ENCODE results near the gene UNCX.

The UNCX gene

DNA sequence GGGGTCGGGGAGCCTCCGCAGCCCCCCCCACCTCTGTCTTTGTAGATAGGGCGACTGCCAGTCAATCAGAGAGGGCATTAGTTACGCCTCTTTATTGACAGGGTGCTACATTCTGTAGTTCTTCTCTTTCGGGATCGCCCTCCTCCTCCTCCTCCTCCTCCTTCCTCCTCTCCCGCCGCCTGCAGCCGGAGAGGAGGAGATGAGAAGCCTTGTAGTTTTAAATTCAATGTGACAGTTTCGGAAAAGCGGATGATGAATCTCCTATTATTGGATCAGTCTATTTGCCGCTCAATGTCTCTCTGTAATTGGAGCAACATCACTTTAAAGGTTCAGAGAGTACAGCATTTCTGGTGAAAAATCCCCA is 587 bp upstream of the UNCX start:
- DNase-seq (ENCODE audit: low read depth): no peak

DNA sequence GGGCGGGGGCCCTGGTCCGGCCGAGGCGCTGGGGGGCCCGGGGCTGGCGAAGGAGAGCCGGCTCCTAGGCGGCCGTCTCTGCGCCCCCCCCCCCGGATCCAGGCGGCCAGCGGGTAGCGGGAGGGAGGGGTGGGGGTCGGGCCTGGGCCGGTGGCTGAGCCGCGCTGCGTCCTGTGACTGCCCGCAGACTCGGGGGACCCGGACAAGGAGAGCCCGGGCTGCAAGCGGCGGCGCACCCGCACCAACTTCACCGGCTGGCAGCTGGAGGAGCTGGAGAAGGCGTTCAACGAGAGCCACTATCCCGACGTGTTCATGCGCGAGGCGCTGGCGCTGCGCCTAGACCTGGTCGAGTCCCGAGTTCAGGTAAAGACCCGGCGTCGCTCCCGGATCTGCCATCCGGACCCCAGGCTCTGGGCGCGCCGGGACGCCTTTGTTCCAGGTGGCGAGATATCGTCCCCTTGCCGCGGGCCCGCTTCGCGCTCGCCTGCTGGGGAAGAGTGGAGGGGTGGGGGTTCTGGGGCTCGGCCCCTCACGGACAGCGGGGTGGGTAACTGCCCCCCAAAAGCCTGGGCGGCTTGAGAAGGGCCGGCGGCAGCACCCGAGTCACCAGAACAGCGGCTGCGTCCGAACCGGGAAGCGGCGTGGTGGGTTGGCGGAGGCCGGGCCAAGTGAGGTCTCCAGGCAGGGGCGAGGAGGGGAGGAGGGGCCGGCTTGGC is 819 bp downstream of the UNCX start:
- no peak for DNase-seq (ENCODE audit: low read depth)

DNA sequence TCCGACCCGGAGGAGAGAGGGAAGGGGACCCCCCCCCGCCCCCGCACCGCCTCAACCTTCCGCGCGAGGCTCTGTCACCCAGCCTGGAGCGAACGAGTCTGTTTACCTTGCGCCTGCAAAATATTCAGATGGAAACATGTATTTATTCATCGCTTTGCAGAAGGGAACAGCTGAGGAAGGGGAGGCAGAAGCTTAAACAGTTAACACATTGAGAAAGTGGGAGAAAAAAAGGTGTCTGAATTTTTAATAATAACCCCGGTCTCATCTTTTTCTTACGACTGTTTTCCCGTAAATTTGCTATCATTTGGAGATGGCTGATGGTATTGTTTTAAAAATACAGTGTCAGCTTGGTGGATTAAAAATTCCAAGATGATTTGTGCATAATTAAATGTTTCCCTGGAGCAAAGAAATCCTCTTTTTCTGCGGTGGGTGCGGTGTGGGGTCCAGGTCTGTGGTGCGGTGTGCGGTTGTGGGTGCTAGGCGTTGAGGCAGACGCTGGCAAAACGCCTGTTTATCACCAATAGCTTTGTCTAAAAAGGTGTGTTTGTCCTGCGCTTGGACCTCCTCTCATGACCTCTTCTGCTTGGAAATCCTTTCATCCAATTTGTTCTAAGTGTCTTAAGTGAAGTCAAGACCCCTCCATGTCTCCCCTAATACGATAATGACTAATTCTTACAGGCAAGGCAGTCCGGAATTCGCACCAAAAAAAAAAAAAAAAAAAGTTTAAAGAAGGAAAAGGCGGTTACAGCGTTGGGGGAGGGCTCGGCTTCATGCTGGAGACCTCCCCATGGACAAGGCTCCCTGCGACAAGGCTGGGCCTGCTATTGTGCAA is 1.6 kb downstream of the UNCX start:
- DNase-seq (ENCODE audit: low read depth): no peak

DNA sequence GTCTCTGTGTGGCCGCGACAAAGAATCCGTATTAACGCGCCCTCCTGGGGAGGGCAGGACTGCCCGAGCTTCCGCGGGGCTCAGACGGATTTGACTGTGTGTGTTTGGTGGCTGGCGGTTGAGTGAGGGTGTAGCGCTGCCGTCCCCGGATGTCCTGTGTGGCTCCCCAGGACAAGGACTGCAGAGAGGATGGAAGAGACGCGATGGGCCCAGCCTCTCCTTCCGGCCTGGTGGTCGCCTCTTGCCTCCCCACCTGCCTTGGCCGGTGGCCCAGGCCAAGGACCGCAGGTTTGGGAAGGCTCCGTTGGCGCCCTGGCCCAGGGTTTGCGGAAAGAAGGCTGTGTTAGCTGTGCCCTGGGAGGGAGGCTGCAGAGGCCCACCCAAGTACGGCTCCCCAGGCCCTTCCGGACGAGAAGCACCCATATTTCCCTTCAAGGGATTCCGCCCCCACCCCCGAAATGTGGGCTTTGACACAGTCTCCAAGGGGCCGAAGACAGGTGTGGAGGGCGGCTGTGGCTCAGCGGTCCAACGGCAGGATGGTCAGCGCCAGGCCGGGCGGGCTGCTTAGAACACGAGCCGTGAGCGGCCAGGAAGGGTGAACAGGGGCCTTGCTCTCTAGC is 2.3 kb downstream of the UNCX start:
- DNase-seq (ENCODE audit: low read depth): no peak

DNA sequence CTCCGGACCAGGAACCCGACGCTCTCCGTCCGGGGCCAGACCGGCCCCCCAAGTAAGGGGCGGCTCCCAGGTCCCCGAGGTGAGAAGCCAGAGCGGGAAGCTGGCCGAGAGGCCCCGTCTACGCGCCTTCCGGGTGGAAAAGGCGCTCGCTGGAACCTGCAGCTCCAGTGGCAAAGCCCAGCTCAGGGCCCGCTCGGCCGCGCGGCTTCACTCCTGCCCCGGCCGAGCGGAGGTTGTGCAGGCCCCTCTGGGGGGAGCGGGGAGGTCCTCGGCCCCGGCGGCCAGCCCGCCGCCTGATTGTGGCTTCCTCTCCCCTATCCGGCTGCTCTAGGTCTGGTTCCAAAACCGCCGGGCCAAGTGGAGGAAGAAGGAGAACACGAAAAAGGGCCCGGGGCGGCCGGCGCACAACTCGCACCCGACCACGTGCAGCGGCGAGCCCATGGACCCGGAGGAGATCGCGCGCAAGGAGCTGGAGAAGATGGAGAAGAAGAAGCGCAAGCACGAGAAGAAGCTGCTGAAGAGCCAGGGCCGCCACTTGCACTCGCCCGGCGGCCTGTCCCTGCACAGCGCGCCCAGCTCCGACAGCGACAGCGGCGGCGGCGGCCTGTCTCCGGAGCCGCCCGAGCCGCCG is 2.9 kb downstream of the UNCX start:
- DNase-seq (ENCODE audit: low read depth): no peak

DNA sequence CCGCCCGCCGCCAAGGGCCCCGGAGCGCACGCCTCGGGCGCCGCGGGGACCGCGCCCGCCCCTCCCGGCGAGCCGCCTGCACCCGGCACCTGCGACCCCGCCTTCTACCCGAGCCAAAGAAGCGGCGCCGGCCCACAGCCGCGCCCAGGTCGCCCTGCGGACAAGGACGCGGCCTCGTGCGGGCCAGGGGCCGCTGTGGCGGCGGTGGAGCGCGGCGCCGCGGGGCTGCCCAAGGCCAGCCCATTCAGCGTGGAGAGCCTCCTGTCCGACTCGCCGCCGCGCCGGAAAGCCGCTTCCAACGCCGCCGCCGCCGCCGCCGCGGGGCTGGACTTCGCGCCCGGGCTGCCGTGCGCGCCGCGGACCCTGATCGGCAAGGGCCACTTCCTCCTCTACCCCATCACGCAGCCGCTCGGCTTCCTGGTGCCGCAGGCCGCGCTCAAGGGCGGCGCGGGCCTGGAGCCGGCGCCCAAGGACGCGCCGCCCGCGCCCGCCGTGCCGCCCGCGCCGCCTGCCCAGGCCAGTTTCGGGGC is 3.5 kb downstream of the UNCX start:
- DNase-seq (ENCODE audit: low read depth): no peak

DNA sequence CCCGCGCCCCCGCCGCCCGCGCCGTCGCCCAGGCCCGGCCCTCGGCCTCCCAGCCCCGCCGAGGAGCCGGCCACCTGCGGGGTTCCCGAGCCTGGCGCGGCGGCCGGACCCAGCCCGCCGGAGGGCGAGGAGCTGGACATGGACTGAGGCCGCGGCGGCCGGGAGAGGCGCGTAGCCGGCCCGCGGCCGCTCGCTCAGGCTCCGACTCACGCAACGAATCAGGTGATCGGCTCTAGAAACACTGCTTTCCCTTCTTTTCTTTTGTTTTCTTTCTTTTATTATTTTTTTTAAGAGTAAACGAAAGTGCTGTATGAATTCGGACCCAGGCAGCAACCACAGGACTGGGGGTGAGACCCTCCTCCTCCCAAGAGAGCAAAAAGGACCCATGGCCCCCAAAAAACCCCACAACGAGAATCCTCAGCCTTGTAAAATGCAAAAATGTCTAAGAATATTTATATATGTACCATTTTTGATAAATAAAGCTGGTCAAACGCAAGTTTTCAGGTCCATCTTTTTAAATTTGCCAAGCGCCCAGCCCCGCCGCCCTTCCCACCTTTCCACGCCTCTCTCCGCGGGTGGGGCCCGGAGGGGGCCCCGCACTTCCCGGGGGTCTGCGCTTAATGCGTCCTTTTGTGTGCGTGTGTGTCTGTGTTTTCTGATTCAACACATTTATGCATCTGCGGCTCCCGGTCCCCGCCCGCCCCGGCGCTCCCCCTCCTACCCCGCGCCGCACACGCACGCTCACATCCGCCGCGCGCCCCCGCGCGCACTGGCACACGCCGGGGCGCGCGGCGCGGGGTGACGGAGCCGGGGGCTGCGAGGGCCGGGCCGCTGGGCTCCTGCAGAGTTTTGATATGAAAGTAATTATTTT is 4.4 kb downstream of the UNCX start:
- no peak for DNase-seq (ENCODE audit: low read depth)

DNA sequence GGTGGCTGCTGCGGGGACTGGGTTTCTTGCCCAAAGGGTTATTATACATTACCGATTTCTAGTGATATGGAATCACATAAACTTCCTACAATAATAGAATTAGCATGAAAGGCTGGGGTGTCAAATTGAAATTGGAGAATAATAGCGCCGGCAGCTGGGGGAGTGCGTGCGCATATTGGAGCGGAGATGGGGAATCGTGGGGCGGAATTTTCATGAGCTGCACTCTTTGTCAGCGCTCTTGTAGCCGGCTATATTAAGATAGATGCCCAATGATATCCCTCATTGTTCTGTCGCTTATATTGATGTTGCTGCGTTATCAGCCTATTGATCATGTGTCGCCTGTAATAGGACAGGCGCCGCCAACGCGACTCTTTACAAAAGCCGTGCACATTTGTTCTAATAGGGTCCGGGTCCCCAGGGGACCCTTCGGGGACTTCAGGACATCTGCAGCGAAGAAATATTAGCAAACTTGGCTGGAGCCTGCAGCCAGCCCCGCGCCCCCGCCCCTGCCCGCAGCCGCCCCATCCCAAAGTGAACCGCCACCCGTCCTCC is 5.1 kb downstream of the UNCX start:
- no peak for DNase-seq (ENCODE audit: low read depth)

DNA sequence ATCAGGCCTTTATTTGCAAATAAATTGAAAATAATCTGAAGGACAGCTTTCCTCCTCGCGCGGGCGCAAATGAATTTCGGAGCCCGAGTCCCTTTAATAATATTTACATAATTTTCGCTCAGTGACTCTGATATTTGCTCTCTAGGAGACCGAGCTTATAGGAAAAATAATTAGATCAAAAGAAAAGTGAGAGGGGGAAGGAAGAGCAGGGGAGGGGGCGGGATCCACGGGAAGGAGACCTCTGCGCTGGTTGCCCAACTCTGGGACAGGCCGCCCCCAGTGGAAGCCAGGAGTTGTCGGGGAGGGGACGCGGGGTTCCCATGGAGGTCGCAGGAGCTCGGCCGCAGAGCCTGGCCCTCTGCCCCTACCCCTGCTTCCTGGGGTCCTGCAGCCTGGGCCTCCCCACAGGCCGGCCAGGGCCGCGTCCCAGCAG is 5.8 kb downstream of the UNCX start:
- no peak for DNase-seq (ENCODE audit: low read depth)

DNA sequence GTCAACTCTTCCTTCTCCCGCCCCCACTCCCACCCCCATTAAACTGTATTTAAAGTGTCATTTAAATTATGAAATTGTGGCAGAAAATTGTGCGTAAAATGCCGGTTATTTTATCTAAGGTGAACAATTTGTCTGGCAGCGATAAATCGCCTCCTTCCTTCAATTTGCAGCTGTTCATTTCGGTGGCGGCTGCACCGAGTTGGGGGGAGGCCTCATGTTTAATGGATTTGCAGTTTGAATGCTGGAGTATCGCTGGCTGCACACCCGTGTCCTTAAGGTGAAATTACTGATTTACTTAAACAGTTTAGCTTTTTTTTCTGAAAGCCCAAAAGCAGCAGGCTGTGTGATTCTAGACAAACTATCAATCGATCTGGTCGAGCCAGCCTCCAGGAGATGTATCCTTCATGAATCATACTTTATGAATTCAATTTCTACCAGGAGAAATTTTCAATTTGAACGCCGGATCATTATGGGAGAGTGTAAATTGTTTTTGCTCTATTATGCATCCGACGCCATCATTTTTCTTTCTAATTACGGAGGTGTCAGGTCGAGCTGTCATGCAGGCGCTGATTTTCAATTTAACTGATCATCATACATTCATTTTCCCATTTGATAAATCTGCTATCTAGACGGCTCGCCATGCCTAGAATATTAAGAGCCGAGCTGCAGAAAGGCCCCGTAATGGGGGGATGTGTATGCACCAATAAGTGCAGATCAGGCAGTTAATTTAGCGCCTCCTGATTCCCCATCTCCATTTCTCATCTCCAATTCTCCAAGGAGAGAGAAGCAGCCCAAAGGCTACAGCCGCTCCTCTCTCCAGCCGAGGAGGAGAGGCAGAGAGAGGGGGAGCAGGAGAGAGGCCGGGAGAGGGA is 6.5 kb downstream of the UNCX start:
- DNase-seq (ENCODE audit: low read depth): no peak

DNA sequence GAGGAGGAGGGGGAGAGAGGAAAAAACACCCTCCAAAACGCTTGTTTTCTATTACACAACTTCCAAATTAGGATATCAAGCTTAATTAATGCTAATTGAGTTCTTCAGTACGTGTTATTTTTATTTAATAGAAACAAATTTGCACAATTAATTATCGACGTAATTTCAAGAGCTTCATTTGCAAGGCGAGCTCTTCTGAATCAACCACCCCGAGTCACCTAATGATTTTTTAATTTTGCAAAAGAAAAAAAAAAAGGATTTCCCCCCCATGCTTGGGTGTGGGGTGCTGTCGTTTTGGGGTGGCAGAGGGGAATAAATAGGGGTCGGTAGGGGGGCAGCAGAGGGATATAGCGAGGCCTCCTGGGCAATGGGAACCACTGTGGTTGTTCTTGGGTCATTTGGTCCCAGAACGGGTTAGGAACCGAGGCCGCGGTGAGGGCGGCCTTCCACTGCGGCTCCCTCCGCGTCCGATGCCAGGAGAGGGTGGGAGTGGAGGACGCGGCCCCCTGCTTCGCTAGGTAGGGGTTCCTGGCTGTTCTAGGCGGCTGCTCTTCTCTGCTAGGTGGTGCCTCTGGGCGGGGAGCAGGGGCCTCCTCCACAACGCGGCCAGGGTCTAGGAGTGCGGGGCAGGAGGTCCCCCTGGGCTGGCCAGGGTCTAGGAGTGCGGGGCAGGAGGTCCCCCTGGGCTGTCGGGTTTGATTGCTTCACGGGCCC is 7.3 kb downstream of the UNCX start:
- DNase-seq (ENCODE audit: low read depth): no peak

DNA sequence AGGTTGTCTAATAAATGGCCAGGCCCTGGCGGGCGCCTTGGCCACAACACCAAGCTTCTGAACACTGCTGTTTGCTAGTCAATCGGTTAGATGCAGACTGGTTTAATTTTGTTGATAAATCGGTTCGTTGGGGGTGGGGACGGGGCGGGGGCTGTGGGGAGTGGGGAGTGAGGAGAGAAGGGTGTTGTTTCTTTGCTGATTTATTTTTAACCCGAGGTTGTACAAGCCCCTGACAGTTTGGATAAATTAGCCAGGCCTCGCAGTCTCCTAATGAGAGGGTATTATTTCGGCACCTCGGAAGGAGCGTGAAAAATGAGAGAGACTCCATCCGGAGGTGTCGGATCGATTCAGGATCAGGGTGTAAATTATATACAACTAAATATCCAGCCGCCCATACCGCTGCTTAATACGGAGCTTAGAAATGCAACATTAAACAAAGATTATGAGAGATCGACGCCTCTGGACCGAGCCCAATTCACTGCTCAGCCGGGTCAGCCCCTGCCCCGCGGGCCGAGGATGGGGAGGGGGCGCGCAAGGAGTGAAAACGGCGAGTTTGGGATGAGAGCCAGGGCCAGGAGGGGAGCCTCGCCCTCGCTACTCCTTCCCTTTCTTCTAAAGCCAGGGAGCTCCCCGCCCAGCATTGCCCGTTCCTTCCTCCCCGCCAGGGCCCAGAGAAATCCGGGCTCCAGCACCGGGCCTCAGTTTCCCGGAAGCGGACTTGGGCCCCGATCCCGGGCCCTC is 8.0 kb downstream of the UNCX start:
- no peak for DNase-seq (ENCODE audit: low read depth)

DNA sequence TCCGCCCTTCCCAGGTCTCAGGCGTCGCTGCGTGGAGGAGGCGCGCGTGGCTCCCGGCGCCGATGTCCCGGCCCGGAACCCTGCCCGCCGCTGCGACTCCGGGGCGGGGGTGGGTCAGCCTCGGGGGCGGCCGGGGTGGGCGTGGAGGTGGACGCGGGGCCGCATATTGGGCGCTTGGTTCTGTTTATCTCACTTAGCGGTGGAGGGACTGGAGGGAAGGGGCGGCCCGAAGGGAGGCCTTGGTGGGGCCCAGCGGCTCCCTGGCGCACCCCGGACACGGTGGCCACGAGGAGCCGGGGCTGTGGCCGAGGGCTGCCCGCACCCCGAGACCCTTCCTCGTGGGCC is 8.6 kb downstream of the UNCX start:
- DNase-seq (ENCODE audit: low read depth): no peak

DNA sequence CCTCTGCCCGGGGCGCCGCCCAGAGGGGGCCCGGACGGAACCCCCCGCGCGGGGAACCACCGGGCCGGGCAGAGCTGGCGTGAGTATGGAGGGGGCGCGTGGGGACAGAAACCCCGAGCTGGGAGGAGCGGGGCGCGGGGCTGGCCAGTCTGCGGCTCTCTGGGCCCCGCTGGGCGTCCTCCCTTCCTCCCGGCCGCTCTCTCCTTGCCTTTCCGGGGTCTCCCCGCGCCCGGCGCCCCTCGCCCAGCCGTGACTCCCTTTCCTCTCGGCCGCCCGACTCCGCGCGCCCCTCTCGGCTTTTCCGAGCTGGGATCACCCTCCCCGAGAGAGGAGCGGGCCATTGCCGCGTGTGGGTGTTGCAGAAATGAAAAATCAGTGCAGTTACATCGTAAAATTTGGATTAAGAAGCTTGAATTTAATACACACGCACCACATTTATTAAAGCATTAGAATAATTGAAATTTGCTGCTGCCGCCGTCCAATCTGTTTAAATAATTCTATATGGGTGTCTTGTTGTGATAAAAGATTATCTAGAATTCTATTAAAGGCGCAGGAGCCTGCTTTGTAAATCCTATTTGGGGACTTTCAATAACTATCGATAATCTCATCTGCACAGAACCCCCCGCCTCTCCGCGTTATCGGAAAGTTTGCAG is 9.1 kb downstream of the UNCX start:
- no peak for DNase-seq (ENCODE audit: low read depth)

DNA sequence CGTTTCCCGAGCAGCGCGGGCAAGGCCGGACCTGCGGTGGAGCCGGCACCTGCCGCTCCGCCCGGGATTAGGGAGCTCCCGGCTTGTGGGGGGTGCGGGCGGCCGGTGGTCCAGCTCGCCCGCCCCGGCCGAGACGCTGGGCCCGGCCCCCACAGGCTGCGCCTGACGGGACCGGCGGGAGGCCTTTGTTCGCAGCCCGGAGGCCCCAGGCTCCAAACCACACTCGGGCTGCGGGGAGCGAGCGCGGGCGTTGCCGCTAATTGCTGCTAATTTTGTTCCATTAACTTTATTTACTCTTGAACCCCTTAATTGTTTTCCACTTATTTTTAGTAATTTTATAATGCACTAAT is 9.6 kb downstream of the UNCX start:
- no peak for DNase-seq (ENCODE audit: low read depth)

DNA sequence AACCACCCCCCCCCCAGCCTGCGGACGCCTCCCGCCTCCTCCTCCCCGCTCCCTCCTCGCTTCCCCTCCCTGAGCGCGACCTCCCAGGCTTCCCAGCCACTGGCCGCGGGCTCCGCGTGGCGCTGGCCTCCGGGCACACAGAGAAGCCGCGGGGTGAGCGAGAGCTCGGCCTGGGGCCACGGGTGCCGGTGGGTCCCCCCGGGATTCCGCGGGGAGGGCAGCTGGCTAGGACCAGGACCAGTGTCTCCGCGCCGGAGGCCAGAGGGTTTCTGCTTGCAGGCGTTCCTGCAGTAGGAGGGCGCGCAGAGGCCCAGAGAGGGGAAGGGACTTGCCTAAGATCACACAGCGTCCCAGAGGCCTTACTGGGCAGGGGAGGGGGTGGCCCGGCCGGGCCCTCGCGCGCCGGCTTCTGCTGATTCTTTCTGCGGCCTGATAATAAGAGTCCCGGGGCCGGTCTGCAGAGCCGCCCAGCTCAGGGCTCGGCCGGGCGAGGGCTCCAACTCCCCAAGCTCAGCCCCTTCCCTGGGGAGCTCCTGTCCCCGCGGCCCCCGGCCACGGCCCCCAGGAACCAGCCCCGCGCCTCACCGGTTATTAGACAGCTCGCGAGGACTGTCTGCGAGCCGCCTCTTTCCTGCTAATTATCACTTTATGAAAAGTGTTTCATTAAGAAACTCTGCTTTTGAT is 10.1 kb downstream of the UNCX start:
- no peak for DNase-seq (ENCODE audit: low read depth)

DNA sequence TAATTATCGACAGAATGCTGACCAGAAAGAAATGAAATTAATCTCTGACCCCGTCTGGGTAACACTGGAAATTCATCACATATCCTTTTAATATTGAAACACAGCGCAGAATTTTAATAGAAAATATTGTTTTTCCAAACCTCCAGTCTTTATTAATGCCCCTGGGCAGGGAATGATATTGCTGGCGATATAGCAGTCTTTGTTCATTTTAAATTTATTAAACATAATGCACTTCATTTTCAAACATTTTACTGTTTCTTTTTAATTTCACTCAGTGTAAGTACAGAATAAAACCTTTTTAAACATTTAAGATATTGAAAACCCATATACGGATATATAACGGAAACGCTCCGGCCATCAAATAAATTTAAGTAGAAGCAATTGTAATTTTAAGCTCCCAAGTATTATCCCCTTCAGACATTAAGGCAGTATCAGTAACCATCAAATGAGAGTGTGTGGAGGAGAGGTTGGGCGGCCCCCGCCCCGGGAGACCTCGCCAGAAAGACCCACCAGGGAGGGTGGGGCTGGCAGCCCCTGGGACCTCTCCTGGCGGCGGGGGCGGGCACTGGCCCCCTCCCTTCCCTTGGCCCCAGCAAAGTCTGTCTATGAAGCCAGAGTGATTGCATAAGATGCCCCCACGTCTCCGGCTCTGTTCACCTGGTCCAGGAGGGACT is 10.8 kb downstream of the UNCX start:
- no peak for DNase-seq (ENCODE audit: low read depth)
